SK-N-SH (cell line): ENCODE results near the gene SLC16A5.

Experiments
- POLR2AphosphoS5 ChIP-seq: IDR thresholded peaks from 2 replicates; pipeline ENCODE4 v1.6.1; 2012; ENCODE audit warnings: low read depth, low read length
- TF ChIP-seq, protein P1 (sequence below): fragments of 200-600 bp; sonication (generic); IDR thresholded peaks from 2 replicates; pipeline ENCODE4 v1.6.1; 2017; ENCODE audit warnings: antibody characterized with exemption, mild to moderate bottlenecking, moderate library complexity

- TF ChIP-seq, protein P1, sequence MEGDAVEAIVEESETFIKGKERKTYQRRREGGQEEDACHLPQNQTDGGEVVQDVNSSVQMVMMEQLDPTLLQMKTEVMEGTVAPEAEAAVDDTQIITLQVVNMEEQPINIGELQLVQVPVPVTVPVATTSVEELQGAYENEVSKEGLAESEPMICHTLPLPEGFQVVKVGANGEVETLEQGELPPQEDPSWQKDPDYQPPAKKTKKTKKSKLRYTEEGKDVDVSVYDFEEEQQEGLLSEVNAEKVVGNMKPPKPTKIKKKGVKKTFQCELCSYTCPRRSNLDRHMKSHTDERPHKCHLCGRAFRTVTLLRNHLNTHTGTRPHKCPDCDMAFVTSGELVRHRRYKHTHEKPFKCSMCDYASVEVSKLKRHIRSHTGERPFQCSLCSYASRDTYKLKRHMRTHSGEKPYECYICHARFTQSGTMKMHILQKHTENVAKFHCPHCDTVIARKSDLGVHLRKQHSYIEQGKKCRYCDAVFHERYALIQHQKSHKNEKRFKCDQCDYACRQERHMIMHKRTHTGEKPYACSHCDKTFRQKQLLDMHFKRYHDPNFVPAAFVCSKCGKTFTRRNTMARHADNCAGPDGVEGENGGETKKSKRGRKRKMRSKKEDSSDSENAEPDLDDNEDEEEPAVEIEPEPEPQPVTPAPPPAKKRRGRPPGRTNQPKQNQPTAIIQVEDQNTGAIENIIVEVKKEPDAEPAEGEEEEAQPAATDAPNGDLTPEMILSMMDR, result no peak
- no peak for TF ChIP-seq POLR2AphosphoS5
Observed at GRCh38 chr17:75102385-75102821, 14.6 kb downstream of the SLC16A5 start.
